Breast epithelium (tissue), 4 donors: Measurements from ENCODE around the gene CAB39. TPM values are rescaled to one million over a fixed set of nuclear protein-coding genes. Genes with fewer than 3 reads are reported as not detected.

Source experiments
- DNase-seq, 2 donors: peaks; one replicate each; pipeline ENCODE4 v3.0.0-alpha.2; 2019; ENCODE audit warnings: low spot score in 2 of 2
- H3K27ac ChIP-seq, 2 donors: fragments of 200-600 bp; sonication (generic) in 1 of 2; one replicate each; pipeline ENCODE4 v1.5.1; 2016 to 2019; ENCODE audit warnings: mild to moderate bottlenecking in 1 of 2
- H3K27me3 ChIP-seq, 2 donors: fragments of 200-600 bp; sonication (generic) in 1 of 2; one replicate each; pipeline versions ENCODE4 v1.5.1 to v1.6.0; 2017 to 2019; ENCODE audit warnings: control low read depth in 1 of 2, mild to moderate bottlenecking in 1 of 2
- H3K36me3 ChIP-seq: fragments of 200-600 bp; one replicate; pipeline ENCODE4 v1.5.1; 2019
- H3K4me1 ChIP-seq, 2 donors: fragments of 200-600 bp; sonication (generic); one replicate each; pipeline ENCODE4 v1.5.1; 2016 to 2019; ENCODE audit warnings: control low read depth in 1 of 2
- H3K4me3 ChIP-seq, 3 donors: fragments of 200-600 bp; sonication (generic); 1 replicate in 2 of 3; 2 replicates in 1 of 3; pipeline ENCODE4 v1.5.1; 2016 to 2019; ENCODE audit warnings: mild to moderate bottlenecking in 3 of 3, moderate library complexity in 2 of 3
- H3K9me3 ChIP-seq, 2 donors: fragments of 200-600 bp; sonication (generic) in 1 of 2; one replicate each; pipeline ENCODE4 v1.5.1; 2016 to 2019; ENCODE audit warnings: control low read depth in 1 of 2
- CTCF ChIP-seq, 3 donors: fragments of 450-650 bp; IDR thresholded peaks; one replicate each; pipeline ENCODE4 v1.5.1; 2016 to 2017; ENCODE audit warnings: antibody characterized with exemption in 3 of 3, mild to moderate bottlenecking in 3 of 3, moderate library complexity in 3 of 3
- POLR2A ChIP-seq: fragments of 450-650 bp; IDR thresholded peaks from one replicate; pipeline ENCODE4 v1.6.1; 2016; ENCODE audit warnings: antibody characterized with exemption, mild to moderate bottlenecking, moderate library complexity
- POLR2AphosphoS5 ChIP-seq, 3 donors: sonication (generic); formaldehyde crosslinking; IDR thresholded peaks; one replicate each; pipeline ENCODE4 v1.6.1; 2017; ENCODE audit warnings: antibody characterized with exemption in 3 of 3
- intact Hi-C: fragments of 100-400 bp; cut with DNase I; formaldehyde crosslinking; loops from one replicate; pipeline ENCODE4 v1.15.1; 2023; ENCODE audit warnings: low total_unique reads
- total RNA-seq, 3 donors: library from RNA; depleted of rRNA; stranded (reverse); fragments of >200 nt; gene quantifications; one replicate each; pipeline ENCODE4 v1.1.0, GENCODE V29; 2016

CAB39 gene
- total RNA-seq, 3 donors from 2014 or later = 79.0 to 85.9 (median 83.4) TPM

GRCh38 chr2:230684270-230685168, 28.1 kb upstream of the CAB39 start:
- H3K4me1 ChIP-seq = no peaks in the 10 kb centered on the region
- no peak overlapping the region for H3K27ac ChIP-seq
- no peaks in the 10 kb centered on the region for H3K27me3 ChIP-seq
- no peaks in the 10 kb centered on the region for H3K36me3 ChIP-seq
- TF ChIP-seq POLR2AphosphoS5 (IDR thresholded peaks at IDR 0.05) (no peak), POLR2A (no peak), CTCF (IDR thresholded peaks at IDR 0.05) (no peak)
- no peak for DNase-seq
- no peak overlapping the region for H3K4me3 ChIP-seq
- H3K9me3 ChIP-seq = no peaks in the 10 kb centered on the region
- intact Hi-C loops = no loop called here

- H3K9me3 ChIP-seq = no peaks in the 10 kb centered on the region
- TF ChIP-seq CTCF (IDR thresholded peaks at IDR 0.05) = no peak
- no peak for TF ChIP-seq POLR2A
- TF ChIP-seq POLR2AphosphoS5 (IDR thresholded peaks at IDR 0.05) = no peak
- no peak for DNase-seq
- no peak overlapping the region for H3K27ac ChIP-seq
- no peaks in the 10 kb centered on the region for H3K4me1 ChIP-seq
- intact Hi-C loops = no loop called here
- no peak overlapping the region for H3K4me3 ChIP-seq
- H3K36me3 ChIP-seq = no peaks in the 10 kb centered on the region
- H3K27me3 ChIP-seq = no peaks in the 10 kb centered on the region
These were observed 27.5 kb upstream of the CAB39 start for GRCh38 chr2:230685178-230685577.

- Histone ChIP-seq H3K27me3 (no peaks in the 10 kb centered on the region), H3K36me3 (no peaks in the 10 kb centered on the region), H3K27ac (no peak overlapping the region), H3K4me1 (no peaks in the 10 kb centered on the region), H3K4me3 (no peak overlapping the region), H3K9me3 (no peaks in the 10 kb centered on the region)
- intact Hi-C loops = no loop called here
- TF ChIP-seq CTCF (IDR thresholded peaks at IDR 0.05) (no peak), POLR2AphosphoS5 (IDR thresholded peaks at IDR 0.05) (no peak), POLR2A (no peak)
- DNase-seq = no peak
These were observed 25.1 kb upstream of the CAB39 start for GRCh38 chr2:230687498-230687897.

- H3K27me3 ChIP-seq = no peaks in the 10 kb centered on the region
- TF ChIP-seq POLR2AphosphoS5 (IDR thresholded peaks at IDR 0.05) = no peak
- TF ChIP-seq CTCF (IDR thresholded peaks at IDR 0.05) = no peak
- TF ChIP-seq POLR2A = no peak
- no peak overlapping the region for H3K27ac ChIP-seq
- no peaks in the 10 kb centered on the region for H3K36me3 ChIP-seq
- no peak for DNase-seq
- no peak overlapping the region for H3K4me3 ChIP-seq
- H3K4me1 ChIP-seq = no peaks in the 10 kb centered on the region
- intact Hi-C loops = no loop called here
- H3K9me3 ChIP-seq = no peaks in the 10 kb centered on the region
These were observed 24.2 kb upstream of the CAB39 start for GRCh38 chr2:230688490-230688889.

- no peaks in the 10 kb centered on the region for H3K27me3 ChIP-seq
- DNase-seq = no peak
- H3K36me3 ChIP-seq = no peaks in the 10 kb centered on the region
- H3K9me3 ChIP-seq = no peaks in the 10 kb centered on the region
- H3K4me1 ChIP-seq = no peaks in the 10 kb centered on the region
- TF ChIP-seq CTCF (IDR thresholded peaks at IDR 0.05) = no peak
- TF ChIP-seq POLR2A = no peak
- TF ChIP-seq POLR2AphosphoS5 (IDR thresholded peaks at IDR 0.05) = no peak
- H3K4me3 ChIP-seq = no peak overlapping the region
- intact Hi-C loops = no loop called here
- no peak overlapping the region for H3K27ac ChIP-seq
These were observed 22.2 kb upstream of the CAB39 start for GRCh38 chr2:230690439-230690838.
